Measurements from ENCODE around the gene CALCOCO2.

- TF ChIP-seq, protein P1, sequence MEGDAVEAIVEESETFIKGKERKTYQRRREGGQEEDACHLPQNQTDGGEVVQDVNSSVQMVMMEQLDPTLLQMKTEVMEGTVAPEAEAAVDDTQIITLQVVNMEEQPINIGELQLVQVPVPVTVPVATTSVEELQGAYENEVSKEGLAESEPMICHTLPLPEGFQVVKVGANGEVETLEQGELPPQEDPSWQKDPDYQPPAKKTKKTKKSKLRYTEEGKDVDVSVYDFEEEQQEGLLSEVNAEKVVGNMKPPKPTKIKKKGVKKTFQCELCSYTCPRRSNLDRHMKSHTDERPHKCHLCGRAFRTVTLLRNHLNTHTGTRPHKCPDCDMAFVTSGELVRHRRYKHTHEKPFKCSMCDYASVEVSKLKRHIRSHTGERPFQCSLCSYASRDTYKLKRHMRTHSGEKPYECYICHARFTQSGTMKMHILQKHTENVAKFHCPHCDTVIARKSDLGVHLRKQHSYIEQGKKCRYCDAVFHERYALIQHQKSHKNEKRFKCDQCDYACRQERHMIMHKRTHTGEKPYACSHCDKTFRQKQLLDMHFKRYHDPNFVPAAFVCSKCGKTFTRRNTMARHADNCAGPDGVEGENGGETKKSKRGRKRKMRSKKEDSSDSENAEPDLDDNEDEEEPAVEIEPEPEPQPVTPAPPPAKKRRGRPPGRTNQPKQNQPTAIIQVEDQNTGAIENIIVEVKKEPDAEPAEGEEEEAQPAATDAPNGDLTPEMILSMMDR (IDR thresholded peaks at IDR 0.05; ENCODE audit: low read depth, low read length) = no peak
- no peak for TF ChIP-seq EZH2phosphoT487 (IDR thresholded peaks at IDR 0.05; ENCODE audit: low read depth)
These were observed 39.0 kb downstream of the CALCOCO2 start for GRCh38 chr17:48869821-48870318.
